Measurements from ENCODE around the gene GJA9.

GRCh38 chr1:38881487-38881886 is at the start of gene GJA9:
- TF ChIP-seq CTCF (IDR thresholded peaks at IDR 0.05; ENCODE audit: insufficient read depth, low read length), result no peak
- no peak for TF ChIP-seq POLR2AphosphoS5 (IDR thresholded peaks at IDR 0.05; ENCODE audit: low read depth)
- TF ChIP-seq REST (IDR thresholded peaks at IDR 0.05; ENCODE audit: insufficient replicate concordance, low read depth), result no peak
- no peak for TF ChIP-seq GABPA (IDR thresholded peaks at IDR 0.05; ENCODE audit: low read depth)

All from HL-60 (cell line).